ENCODE data around the gene PLAAT4.
"Not testable (repeated sequence)": the region's sequence is repeated elsewhere in the genome, so short reads cannot be mapped to it uniquely, and the experiment has no call there.

PLAAT4 gene

DNA sequence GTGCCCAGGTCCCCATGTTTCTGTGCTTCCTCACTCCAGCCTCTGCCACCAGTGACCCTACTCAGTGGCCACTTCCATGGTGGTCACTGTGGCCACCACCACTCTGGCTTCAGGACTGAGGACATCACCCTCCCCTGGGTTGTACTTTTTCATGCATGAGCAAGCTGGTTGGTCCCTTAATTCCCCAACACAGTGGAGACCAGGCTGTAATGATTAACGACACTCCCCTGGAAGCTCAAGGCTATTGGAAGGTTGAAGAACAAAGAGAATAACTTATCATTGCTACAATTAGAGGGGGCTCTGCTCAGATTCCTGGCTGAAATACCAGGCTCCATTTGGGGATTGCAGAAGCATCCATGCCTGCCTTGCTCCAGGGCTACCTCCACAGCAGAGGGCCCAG, 10.5 kb downstream of the PLAAT4 start:
- DNase-seq: no peak

DNA sequence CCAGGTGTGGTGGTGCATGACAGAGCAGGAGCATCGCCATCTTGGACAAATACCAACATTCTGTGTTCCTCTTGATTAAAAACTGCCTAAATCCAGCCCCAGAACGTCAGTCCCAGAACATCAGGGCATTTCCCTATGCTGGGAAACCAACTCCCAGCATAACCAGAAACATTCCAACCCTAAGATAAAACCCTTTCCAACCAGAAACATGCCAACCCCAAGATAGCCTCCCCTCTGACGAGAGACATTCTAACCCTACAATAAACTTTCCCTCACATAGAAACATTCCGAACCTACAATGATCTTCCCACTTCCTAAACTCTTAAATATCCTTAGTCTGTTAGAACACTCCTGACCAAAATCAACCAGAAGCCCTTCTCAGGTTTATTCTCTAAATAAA, 11.6 kb downstream of the PLAAT4 start:
- DNase-seq: no peak

DNA sequence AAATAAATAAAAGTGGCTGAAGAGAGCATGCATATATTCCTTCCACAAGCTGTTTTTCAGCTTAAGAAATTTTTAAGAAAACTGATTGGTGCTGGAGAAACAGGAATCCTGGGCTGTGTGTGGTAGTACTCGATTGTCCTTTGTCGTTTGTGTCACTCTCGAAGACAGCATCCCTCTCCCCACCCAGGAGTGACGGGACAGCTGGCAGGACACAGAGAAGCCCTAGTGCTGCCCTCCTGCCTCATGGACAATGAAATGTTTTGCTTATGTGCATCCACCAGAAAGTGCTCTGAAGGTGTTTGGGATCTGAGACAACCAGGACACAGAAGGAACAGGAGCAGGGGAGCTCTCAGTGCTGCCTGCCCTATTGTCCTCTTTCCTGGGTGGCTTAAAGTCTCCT, 12.8 kb downstream of the PLAAT4 start:
- no peak for DNase-seq

DNA sequence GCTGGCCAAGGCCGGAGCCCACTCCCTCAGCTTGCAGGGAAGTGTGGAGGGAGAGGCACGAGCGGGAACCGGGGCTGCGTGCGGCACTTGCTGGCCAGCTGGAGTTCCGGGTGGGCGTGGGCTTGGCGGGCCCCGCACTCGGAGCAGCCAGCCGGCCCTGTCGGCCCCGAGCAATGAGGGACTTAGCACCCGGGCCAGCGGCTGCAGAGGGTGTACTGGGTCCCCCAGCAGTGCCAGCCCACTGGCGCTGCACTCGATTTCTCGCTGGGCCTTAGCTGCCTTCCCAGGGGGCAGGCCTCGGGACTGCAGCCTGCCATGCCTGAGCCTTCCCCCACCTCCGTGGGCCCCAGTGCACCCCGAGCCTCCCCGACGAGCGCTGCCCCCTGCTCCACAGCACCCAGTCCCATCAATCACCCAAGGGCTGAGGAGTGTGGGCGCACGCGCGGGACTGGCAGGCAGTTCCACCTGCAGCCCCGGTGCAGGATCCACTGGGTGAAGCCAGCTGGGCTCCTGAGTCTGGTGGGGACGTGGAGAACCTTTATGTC, 13.6 kb downstream of the PLAAT4 start:
- DNase-seq: not testable (repeated sequence)

DNA sequence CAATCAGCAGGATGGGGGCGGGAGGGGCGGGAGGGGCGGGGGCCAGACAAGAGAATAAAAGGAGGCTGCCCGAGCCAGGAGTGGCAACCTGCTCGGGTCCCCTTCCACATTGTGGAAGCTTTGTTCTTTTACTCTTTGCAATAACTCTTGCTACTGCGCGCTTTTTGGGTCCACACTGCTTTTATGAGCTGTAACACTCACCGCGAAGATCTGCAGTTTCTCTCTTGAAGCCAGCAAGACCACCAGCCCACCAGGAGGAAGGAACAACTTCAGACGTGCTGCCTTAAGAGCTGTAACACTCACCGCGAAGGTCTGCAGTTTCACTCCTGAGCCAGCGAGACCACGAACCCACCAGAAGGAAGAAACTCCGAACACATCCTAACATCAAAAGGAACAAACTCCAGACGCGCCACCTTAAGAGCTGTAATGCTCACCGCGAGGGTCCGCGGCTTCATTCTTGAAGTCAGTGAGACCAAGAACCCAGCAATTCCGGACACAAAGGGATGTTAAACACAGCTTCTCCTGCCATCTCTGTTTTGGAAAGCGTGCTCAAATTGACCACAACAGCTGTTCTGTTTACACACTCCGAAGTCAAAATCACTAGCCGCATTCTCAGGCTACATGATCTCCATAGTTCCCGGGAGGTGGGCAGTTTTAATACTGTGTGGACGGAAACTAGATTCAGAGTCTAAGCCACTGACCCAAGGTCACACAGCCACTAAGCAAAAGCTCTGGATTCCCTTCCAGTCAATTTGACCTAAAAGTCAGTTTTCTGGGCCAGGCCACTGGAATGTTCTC, 14.7 kb downstream of the PLAAT4 start:
- DNase-seq: no peak

DNA sequence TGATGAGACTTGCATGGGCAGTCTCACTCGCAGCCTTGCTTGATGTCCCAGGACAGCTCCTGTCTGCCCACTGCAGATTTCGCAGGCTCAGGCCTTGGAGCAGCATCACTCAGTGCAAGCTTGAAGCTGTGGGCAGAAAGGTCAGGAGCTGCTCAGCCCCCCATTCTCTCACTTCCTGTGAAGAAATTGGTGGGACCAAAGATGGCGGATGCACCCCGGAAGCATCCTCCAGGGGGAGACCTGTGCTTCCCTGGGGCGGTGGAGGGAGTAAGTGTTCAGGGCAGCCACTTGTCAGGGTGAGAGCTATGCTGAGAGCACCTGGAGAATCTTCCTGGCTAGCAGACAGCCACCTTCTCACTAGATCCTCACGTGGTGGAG, 15.3 kb downstream of the PLAAT4 start:
- no peak for DNase-seq

DNA sequence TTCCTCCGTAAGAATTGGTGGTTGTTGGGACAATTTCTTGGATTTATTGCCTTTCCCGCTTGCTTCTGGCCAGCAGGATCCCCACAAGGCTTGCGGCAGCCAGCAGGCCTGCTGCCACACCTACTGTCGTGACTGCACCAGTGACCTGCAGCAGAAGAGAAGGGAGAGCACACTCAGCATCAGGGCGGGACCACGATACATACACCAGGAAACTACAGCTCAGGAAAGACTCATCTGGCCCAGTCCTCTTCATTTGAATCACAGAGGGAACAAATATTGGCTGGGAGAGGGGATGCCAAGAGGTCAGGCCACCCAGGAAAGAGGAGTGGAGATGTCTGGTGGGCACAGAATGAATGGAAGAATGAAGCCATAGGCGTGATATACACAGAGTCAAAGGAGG, 16.3 kb downstream of the PLAAT4 start:
- DNase-seq: no peak

DNA sequence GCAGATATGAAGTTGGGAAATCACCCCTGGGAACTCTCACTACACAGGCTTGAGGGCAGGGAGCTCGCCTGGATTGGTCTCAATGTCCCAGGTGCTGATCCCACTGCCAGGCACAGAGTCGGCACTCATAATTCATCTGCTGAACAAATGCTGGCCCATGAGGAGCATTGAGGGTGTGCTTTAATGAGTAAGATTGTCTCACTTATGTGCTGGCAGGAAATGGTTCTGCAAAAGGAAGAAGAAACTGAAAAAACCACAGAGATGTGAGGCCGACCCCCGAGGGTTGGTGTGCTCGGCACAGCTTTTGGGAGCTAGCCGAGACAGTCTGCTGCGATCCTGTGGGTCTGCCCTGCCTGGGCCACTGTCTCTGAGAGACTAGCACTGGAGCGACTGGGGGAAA, 17.2 kb downstream of the PLAAT4 start:
- no peak for DNase-seq

DNA sequence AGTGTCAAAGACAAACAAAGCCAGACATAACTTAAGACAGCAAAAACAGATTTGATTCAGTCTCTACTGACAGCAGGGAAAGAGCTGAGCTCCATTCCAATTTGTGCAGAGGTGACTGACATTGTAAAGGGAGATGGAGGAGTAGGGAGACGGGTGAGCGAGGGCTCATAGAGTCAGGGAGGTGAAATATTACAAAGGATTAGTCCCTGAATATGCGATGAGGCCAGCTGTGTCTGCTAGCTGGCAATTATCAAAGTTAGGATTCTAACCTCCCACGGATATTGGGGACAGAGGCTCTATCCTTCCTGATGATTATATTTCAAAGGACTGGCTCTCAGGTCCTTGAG, 18.2 kb downstream of the PLAAT4 start:
- no peak for DNase-seq

DNA sequence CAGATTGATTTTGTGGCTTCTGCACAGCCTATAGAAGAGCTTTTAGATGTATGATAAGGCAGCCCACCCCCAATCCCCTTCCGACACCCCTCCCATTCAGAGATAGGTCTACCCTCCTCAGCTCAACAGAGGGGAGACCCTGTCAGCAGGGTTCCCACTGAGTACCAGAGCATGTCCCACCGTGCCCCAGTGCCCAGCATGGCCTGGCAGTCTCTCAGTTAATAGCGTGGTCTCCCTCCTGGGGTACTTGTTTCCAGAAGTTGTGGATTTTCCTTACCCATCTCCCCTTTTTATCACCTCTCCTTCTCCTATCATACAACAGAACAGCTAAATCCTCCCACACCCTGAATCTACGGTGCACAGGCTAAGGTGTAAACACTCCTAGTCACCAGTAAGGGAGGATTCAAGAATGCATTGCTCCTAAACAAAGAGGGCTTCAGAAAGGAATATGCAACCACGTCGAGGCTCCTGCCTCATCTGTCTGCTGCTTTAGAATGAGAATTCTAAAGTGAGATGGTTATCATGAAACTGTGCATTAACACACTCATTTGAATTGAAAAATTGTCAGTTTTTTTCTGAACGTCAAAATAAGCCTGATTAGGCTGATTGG, 19.9 kb downstream of the PLAAT4 start:
- DNase-seq: no peak

DNA sequence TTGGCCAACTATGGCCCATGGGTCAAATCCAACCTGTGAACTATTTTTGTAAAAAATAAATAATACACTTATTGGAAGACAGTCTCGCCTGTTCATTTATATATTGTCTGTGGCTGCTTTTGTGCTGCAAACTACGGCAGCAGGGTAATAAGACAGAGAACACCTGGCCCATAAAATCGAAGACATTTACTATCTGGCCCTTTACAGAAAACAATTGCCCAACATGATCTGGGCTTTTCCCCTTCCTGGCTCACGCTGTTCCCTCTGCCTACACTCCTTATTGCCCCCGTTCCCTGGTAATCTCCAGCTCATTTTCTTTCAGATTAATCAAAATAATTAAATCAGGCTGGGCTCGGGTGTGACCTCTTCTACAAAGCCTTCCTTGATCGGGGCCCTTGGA, 21.0 kb downstream of the PLAAT4 start:
- DNase-seq: no peak

DNA sequence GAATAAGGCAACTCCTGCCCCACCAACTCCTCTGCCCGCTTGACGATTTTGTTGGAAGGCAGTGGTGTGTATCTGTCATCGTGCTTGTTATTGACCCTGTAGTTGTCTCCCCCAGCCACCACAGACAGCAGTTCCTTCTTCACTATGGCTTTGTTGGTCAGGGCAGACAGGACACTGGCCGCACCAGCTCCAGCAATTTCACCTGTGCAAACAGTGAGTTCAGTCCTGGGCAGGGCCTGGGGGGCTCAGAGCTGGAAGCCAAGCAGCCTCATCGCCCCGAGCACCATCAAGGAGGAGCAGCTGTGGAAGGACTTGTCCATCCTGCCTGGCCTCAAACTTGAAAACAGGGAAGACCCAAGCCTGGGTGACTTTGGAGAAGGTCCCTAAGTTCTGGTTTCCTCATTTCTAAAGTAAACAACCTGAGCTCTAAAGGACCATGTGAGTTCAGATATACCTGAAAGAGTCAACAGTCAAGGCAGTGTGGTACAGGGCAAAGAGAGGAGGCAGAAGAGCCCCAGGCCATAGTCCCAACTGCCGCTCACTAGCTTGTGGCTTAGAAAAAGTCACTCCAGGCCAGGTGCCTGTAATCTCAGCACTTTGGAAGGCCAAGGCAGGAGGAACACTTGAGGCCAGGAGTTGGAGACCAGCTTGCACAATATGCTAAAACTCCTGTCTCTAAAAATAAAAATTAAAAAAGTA, 22.0 kb downstream of the PLAAT4 start:
- no peak for DNase-seq

DNA sequence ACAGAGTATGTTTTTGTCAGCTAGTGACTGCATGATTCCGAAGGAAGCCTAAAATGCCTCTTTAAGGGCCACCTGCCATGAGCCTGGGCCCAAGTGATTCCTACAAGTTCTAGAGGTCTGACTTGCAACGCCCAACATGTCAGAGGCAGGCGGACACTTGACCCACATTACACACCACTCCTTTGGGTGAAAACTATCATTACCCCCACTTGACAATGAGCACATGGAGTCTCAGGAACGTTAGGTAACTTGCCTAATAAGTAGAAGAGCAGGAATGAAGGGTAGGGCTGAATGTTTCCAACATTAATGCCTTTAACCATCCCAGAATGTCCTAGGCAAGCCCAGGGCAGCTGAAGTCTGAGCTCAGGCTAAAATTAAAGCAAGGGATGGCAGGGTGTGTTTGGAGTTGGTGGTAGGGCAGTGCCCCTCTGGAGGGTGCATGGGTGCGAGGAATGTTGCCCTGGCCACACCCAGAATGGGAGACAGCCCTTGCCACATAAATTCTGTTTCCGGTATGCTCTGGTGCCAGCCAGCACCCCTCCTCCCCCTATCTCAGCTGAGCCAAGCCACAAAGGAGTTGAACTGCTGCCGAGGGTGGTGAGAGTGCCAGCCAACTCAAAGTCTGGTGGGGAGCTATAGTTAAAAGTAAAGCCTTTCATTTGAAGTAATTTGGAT, 24.0 kb downstream of the PLAAT4 start:
- no peak for DNase-seq

DNA sequence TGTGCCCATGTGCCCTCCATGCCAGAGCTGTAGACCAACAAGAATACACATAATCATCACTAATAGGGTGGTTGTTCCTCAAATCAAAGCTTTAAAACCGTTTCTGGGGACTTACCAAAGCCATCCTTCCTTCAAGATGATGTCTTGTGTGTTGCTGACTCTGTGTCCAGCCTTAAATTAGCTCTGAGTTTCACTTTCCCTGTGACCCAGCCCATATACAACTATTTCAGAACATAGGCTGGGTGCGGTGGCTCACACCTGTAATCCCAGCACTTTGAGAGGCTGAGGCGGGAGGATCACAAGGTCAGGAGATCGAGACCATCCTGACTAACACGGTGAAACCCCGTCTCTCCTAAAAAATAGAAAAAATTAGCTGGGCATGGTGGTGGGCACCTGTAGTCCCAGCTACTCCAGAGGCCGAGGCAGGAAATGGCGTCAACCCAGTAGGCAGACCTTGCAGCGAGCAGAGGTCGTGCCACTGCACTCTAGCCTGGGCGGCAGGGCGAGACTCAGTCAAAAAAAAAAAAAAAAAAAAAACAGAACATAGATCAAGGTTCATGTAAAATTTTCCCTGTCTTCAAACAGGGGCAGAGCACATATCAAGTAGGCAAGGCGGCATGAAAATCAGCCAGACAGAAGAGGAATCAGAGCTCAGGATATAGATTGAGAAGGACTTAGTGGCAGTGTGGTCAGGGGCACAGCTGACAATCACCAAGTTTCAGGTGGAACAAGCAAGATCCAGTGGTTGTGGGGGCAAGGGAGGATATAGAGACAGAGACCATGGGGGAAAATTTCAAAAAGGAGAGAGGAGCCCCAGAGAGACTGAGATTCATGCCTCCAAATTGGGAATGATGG, 26.8 kb downstream of the PLAAT4 start, which contains the start of gene PLAAT2:
Gene PLAAT2 (minus strand): TSS at position 179 of the 855 bp plus-strand sequence. CDS start 55 bp downstream, at position 124.
- no peak for DNase-seq

DNA sequence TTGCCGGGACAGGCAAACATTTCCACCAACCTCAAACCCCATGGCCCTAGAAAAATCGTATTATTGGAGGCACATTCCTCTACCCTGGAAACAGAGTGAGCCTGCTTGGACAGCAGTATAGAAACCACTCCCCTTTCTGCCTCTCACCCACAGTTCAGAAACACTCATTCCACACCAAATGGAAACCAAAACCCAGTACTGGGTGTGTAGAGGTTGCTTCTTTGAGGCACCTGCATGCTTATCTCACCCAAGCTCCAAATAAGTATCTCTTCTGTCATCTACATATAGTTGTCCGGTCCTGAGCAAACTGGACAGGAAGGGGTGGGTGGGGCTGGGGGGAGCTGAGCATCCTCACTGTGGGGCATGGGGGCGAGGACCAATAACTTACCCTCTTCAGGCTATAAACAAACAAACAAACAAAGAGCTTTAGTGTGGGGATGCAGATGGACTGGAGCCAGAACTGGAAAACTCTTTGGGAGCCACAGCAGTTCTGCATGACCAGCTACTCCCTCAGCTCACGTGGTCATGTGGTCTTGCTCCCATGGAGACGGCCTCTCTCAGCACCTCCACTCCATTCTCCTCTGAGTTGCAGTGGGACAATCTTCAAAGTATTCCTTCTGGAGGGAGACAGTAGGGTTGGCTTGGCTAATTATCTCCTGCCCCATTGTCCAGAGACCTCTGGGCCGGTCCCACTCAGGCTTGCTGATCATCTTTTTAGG, 27.6 kb downstream of the PLAAT4 start:
- no peak for DNase-seq

DNA sequence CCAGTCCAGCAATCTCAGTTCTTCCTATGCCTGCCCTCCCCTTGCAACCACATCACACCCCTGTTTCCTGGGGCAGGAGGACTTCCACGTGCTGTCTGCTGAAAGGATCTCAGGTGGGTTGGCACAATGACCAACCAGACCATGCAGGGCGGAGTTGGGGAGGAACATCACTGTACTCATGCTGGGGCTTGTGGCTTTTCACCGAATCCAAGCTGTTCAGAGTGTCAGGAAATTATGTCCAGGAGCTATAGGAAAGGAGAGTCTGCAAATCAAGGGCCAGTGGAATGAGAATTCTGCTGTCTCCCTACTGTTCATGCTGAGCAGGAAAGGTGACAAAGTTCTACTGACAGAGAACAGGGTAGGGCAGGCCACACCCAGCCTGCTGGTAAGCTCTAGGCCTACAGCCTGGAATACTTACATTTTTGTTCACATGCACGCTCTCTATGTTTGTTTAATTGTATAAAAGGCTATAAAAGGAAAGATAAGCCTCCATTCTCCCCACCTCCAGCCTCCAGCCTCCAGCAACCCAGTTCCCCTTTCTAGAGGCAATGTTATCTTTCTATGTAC, 28.3 kb downstream of the PLAAT4 start:
- no peak for DNase-seq

DNA sequence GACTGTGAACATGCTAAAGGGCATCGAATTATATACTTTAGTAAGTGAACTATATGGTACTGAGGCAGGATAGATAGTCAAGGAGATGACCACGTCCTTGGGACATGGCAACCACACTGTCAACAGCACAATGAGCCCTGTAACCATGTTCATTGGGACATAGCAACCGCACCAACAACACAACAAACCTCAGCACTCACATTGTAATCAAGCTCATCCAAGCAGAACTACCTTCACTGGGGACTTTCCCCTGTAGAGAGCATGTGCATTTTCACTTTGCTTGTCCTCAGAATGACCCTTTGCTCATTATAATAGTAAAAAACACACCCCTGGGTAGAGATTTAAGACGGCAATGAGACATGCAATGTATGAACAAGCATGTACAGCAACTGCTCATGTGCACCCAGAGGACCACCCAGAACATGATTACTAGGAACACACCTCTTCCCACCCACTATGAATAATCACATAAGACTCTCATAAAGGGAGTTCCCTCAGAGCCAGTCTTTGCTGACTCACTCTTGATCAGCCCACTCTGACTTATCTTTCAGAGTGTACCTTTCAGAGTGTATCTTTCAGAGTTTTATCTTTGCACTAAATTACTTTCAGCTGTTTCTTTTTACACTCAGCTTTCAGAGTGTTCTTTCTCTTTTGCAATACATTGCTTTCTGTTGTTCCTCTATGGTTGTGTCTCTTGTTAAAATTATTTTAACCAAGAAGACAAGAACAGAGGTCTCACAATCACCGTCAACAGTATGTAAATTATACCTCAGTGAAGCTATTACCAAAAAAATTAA, 30.6 kb downstream of the PLAAT4 start:
- peak in 1 of 2 experiments; percentile 19 for DNase-seq

DNA sequence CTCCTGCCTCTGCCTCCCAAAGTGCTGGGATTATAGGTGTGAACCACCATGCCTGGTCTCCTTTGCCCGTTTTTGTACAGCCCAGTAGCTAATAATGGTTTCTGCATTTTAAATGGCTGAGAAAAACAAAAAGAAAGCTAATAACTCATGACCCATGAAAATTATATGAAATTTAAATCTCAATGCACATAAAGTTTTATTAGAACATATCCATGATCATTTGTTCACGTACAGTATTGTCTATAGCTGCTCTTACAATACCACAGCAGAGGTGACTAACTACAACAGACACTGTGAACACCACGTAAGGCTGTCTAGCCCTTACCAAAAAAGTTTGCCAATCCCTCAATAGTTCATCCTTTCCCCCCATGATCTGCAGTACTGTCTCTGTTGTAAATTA, 33.0 kb downstream of the PLAAT4 start:
- no peak for DNase-seq

DNA sequence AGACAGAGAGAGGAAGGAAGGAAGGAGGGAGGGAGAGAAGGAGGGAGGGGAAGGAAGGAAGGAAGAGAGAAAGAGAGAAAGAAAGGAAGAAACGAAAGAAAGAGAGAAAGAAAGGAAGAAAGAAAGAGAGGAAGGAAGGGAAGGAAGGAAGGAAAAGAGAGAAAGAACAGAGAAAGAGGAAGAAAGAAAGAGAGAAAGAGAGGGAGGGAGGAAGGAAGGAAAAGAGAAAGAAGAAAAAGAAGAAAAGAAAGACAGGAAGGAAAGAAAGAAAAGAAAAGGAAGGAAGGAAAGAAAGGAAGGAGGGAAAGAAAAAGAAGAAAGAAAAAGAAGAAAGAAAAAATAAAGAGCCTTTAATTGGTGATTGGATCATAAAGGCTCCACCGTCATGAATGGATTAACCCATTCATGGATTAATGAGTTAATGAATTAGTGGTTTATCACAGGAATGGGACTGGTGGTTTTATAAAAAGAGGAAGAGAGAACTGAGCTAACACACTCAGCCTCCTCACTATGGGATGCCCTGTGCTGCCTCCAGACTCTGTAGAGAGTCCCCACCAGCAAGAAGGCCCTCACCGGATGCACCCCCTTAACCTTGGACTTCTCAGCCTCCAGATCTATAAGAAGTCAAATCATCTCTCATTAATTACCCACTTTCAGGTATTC, 35.5 kb downstream of the PLAAT4 start:
- no peak for DNase-seq
